Measurements from ENCODE around the gene ACBD4.

Gene ACBD4

DNA sequence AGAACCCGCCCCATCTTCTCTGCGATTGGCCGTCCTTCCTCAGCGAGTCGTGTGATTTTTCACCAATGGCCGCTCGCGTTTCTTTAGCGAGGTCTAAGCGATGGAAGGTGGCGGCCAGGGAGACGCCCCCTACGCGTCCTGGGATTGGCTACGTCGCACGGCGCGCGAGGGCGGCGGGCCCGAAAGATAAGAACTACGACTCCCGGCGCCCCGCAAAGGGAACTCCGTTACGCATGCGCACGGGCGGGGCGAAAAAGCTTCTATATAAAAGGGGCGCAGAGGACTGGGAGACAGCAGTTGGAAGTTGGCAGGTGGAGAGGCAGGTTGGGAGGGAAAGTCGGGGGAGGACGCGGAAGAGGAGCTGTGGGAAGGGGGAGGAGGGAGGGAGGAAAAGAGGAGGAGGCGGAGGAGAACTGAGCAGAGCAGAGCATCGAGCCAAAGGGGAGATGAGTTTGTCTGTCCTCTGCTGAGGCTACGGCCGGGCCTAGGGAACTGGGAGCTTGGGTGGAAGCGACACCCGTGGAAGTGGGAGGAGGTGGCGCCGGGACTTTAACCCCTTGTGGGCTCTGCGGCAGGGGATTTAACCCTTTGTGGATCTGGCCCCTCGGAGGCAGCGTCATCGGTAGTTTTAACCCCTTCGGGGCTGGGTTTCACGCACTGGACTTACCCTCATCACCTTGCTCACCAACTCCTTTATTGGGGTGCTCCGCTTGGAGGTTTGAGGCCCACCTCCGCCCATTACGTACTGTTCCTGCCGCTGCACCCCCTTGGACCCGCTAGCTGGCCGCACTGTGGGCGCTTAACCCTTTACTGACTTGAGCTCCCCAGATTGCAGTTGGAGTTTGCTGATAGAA, 12.9 kb downstream of the ACBD4 start, which contains the start of gene HEXIM1:
TSS of gene HEXIM1 (plus strand) at position 293 of the 854 bp plus-strand sequence. CDS start 716 bp downstream, outside the sequence.
- H2AFZ ChIP-seq (ENCODE audit: low read length), result peak within 1 kb of the TSS; percentile 78
- H3K4me2 ChIP-seq (ENCODE audit: low read depth, low read length, poor library complexity, severe bottlenecking), result peak within 1 kb of the TSS; percentile 87
- peaks cover 6% of the 10 kb centered on the region for H3F3A ChIP-seq (ENCODE audit: low read depth)
- TF ChIP-seq, protein P1, sequence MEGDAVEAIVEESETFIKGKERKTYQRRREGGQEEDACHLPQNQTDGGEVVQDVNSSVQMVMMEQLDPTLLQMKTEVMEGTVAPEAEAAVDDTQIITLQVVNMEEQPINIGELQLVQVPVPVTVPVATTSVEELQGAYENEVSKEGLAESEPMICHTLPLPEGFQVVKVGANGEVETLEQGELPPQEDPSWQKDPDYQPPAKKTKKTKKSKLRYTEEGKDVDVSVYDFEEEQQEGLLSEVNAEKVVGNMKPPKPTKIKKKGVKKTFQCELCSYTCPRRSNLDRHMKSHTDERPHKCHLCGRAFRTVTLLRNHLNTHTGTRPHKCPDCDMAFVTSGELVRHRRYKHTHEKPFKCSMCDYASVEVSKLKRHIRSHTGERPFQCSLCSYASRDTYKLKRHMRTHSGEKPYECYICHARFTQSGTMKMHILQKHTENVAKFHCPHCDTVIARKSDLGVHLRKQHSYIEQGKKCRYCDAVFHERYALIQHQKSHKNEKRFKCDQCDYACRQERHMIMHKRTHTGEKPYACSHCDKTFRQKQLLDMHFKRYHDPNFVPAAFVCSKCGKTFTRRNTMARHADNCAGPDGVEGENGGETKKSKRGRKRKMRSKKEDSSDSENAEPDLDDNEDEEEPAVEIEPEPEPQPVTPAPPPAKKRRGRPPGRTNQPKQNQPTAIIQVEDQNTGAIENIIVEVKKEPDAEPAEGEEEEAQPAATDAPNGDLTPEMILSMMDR (conservative IDR thresholded peaks at IDR 0.05; ENCODE audit: low read length), result no peak
- no peak for TF ChIP-seq EZH2phosphoT487 (IDR thresholded peaks at IDR 0.05; ENCODE audit: borderline replicate concordance)
- no peaks in the 10 kb centered on the region for H3K27me3 ChIP-seq (ENCODE audit: insufficient read depth, low read length, poor library complexity, severe bottlenecking)
- peak within 1 kb of the TSS; percentile 95 for H3K9ac ChIP-seq (ENCODE audit: low read depth, low read length, poor library complexity, severe bottlenecking)
- peaks cover 27% of the 10 kb centered on the region for H3K4me1 ChIP-seq (ENCODE audit: insufficient read depth, low read length, poor library complexity, severe bottlenecking)
- H3K4me3 ChIP-seq (ENCODE audit: low read length, poor library complexity, severe bottlenecking), result peak within 1 kb of the TSS; percentile 94
- peaks cover 35% of the 10 kb centered on the region for H4K20me1 ChIP-seq (ENCODE audit: insufficient read depth, low read length, poor library complexity, severe bottlenecking)
- no peaks in the 10 kb centered on the region for H3K9me2 ChIP-seq (replicated peaks; ENCODE audit: low read depth, low read length)
- H3K36me3 ChIP-seq (ENCODE audit: insufficient read depth, low read length), result no peaks in the 10 kb centered on the region
- no peaks in the 10 kb centered on the region for H3K9me3 ChIP-seq (ENCODE audit: insufficient read depth, low read depth, low read length)
- H3K79me2 ChIP-seq (ENCODE audit: insufficient read depth, low read length), result peaks cover 47% of the 10 kb centered on the region

DNA sequence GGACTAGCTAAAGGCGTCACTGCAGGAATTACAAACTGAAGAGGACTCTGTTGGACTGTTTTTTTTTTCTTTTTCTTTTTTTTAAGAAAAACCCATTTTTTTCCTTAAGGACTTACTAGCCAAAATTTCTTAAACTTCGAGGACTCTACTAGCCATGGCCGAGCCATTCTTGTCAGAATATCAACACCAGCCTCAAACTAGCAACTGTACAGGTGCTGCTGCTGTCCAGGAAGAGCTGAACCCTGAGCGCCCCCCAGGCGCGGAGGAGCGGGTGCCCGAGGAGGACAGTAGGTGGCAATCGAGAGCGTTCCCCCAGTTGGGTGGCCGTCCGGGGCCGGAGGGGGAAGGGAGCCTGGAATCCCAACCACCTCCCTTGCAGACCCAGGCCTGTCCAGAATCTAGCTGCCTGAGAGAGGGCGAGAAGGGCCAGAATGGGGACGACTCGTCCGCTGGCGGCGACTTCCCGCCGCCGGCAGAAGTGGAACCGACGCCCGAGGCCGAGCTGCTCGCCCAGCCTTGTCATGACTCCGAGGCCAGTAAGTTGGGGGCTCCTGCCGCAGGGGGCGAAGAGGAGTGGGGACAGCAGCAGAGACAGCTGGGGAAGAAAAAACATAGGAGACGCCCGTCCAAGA, 13.7 kb downstream of the ACBD4 start:
- H3K36me3 ChIP-seq (ENCODE audit: insufficient read depth, low read length), result no peaks in the 10 kb centered on the region
- H3K4me2 ChIP-seq (ENCODE audit: low read depth, low read length, poor library complexity, severe bottlenecking), result peak overlapping the region; percentile 87
- peak overlapping the region; percentile 94 for H3K4me3 ChIP-seq (ENCODE audit: low read length, poor library complexity, severe bottlenecking)
- no peaks in the 10 kb centered on the region for H3K9me2 ChIP-seq (replicated peaks; ENCODE audit: low read depth, low read length)
- H3K9ac ChIP-seq (ENCODE audit: low read depth, low read length, poor library complexity, severe bottlenecking), result peak overlapping the region; percentile 81
- peaks cover 35% of the 10 kb centered on the region for H4K20me1 ChIP-seq (ENCODE audit: insufficient read depth, low read length, poor library complexity, severe bottlenecking)
- H3K4me1 ChIP-seq (ENCODE audit: insufficient read depth, low read length, poor library complexity, severe bottlenecking), result peaks cover 27% of the 10 kb centered on the region
- no peaks in the 10 kb centered on the region for H3K27me3 ChIP-seq (ENCODE audit: insufficient read depth, low read length, poor library complexity, severe bottlenecking)
- H3K9me3 ChIP-seq (ENCODE audit: insufficient read depth, low read depth, low read length), result no peaks in the 10 kb centered on the region
- TF ChIP-seq EZH2phosphoT487 (IDR thresholded peaks at IDR 0.05; ENCODE audit: borderline replicate concordance), result no peak
- TF ChIP-seq, protein P1 (conservative IDR thresholded peaks at IDR 0.05; ENCODE audit: low read length), result peak; percentile 94
- no peak overlapping the region for H2AFZ ChIP-seq (ENCODE audit: low read length)
- H3K79me2 ChIP-seq (ENCODE audit: insufficient read depth, low read length), result peaks cover 47% of the 10 kb centered on the region
- H3F3A ChIP-seq (ENCODE audit: low read depth), result peaks cover 6% of the 10 kb centered on the region

DNA sequence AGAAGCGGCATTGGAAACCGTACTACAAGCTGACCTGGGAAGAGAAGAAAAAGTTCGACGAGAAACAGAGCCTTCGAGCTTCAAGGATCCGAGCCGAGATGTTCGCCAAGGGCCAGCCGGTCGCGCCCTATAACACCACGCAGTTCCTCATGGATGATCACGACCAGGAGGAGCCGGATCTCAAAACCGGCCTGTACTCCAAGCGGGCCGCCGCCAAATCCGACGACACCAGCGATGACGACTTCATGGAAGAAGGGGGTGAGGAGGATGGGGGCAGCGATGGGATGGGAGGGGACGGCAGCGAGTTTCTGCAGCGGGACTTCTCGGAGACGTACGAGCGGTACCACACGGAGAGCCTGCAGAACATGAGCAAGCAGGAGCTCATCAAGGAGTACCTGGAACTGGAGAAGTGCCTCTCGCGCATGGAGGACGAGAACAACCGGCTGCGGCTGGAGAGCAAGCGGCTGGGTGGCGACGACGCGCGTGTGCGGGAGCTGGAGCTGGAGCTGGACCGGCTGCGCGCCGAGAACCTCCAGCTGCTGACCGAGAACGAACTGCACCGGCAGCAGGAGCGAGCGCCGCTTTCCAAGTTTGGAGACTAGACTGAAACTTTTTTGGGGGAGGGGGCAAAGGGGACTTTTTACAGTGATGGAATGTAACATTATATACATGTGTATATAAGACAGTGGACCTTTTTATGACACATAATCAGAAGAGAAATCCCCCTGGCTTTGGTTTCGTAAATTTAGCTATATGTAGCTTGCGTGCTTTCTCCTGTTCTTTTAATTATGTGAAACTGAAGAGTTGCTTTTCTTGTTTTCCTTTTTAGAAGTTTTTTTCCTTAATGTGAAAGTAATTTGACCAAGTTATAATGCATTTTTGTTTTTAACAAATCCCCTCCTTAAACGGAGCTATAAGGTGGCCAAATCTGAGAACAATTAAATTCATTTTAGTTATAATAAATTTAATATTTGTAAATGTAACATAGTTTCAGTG, 14.5 kb downstream of the ACBD4 start:
- Histone ChIP-seq H3K36me3 (ENCODE audit: insufficient read depth, low read length) (no peaks in the 10 kb centered on the region), H3K27me3 (ENCODE audit: insufficient read depth, low read length, poor library complexity, severe bottlenecking) (no peaks in the 10 kb centered on the region), H3K9ac (ENCODE audit: low read depth, low read length, poor library complexity, severe bottlenecking) (peak overlapping the region; percentile 81), H3K4me3 (ENCODE audit: low read length, poor library complexity, severe bottlenecking) (peak overlapping the region; percentile 94), H3F3A (ENCODE audit: low read depth) (peaks cover 6% of the 10 kb centered on the region), H3K4me2 (ENCODE audit: low read depth, low read length, poor library complexity, severe bottlenecking) (peak overlapping the region; percentile 87), H3K4me1 (ENCODE audit: insufficient read depth, low read length, poor library complexity, severe bottlenecking) (peaks cover 27% of the 10 kb centered on the region), H4K20me1 (ENCODE audit: insufficient read depth, low read length, poor library complexity, severe bottlenecking) (peaks cover 35% of the 10 kb centered on the region), H3K9me3 (ENCODE audit: insufficient read depth, low read depth, low read length) (no peaks in the 10 kb centered on the region), H2AFZ (ENCODE audit: low read length) (no peak overlapping the region), H3K79me2 (ENCODE audit: insufficient read depth, low read length) (peaks cover 47% of the 10 kb centered on the region), H3K9me2 (replicated peaks; ENCODE audit: low read depth, low read length) (no peaks in the 10 kb centered on the region)
- TF ChIP-seq, protein P1 (conservative IDR thresholded peaks at IDR 0.05; ENCODE audit: low read length), result no peak
- no peak for TF ChIP-seq EZH2phosphoT487 (IDR thresholded peaks at IDR 0.05; ENCODE audit: borderline replicate concordance)

All from Loucy (cell line).